Measurements from ENCODE around the gene ZDHHC9.
A peak's percentile ranks its signal among the peaks of the same experiment; 100 is the strongest.
"Not testable (repeated sequence)": the region's sequence is repeated elsewhere in the genome, so short reads cannot be mapped to it uniquely, and the experiment has no call there.

The ZDHHC9 gene

DNA sequence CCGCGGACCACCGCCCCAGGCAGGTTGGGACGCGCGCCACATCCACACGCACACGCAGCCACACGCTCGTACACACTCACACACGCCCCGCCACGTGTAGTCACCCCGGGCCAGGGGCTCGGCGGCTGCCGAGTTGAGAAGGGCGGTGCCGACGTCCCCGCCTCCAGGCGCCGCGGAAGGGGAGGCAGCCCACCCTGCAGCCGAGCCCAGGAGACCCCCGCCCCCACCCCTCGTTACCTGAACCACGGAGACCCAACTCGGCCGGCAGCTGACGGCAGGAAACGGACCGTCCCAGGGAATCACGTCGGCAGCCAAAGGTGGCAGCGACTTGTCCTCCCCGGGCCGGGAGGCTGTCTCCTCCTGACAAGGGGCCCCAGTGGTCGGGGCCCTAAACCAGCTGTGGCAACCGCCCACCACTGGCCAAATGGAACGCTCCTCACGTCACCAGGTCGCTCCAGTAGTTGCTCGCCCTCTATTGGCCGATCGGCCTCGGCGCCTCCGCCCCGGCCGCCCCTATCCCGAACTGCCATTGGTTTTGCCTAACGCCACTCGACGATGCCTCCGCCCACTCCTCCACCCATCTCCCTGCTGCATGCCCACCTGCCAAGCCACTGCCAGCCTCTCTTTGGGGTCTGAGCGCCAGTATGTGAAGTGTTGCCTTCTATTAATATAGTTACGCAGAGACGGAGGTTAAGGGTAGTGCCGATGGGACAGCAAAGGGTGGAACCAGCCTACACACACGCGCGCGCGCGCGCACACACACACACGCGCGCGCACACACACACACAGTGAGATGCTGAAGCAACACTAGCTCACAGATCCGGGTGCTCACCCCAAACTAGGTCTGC lies at the start of gene ZDHHC9:
ZDHHC9 (minus strand) TSS at position 428 of the 848 bp plus-strand sequence. CDS start 1,941 bp downstream, outside the sequence.
- peak; percentile 85 for DNase-seq

- DNase-seq, result no peak
These were observed 33.7 kb upstream of the ZDHHC9 start for GRCh38 chrX:129877401-129877800.

DNA sequence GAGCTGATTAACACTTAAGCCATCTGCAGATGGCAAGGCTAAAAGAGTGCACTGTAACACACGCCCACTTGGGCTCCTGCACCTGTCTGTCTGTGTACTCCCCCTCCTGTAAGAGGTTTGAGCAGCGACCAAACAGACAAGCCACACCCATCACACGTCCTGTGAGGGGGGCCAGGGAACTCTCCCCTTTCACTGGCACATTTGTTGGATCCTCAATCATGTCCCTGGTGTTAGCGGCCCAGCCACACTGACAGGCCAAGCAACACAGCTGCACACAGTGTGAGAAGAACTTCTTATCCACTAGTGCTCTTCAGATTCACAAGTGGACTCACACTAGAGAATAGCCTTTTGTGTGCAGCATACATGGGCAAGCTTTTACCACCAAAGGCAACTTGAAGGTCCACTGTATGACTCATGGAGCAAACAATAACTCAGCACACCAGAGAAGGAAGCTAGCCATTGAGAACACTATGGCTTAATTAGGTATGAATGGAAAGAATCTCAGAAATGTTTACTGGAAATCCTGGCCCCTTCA lies 33.2 kb upstream of the ZDHHC9 start:
- no peak for DNase-seq

- no peak for DNase-seq
These were observed 32.0 kb upstream of the ZDHHC9 start for GRCh38 chrX:129875669-129876068.

DNA sequence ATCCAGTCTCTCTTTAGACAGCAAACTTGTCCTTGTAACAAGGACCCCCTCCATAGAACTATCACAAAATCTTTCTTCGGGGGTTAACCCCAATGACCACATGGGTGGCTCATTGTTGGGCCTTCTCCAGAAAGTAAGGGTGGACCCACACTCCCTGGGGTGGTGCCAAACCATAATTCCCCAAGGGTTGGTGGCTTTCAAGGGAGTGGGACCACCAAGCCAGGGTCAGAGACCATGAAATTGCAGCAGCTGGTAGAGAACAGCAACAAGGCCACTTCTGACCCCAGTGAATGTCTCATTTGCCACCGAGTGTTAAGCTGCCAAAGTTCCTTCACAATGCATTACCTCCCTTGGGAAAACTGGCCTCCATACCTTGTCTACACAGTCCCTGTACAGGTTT lies 28.8 kb upstream of the ZDHHC9 start:
- no peak for DNase-seq

GRCh38 chrX:129866321-129866720 lies 22.6 kb upstream of the ZDHHC9 start:
- not testable (repeated sequence) for DNase-seq

DNA sequence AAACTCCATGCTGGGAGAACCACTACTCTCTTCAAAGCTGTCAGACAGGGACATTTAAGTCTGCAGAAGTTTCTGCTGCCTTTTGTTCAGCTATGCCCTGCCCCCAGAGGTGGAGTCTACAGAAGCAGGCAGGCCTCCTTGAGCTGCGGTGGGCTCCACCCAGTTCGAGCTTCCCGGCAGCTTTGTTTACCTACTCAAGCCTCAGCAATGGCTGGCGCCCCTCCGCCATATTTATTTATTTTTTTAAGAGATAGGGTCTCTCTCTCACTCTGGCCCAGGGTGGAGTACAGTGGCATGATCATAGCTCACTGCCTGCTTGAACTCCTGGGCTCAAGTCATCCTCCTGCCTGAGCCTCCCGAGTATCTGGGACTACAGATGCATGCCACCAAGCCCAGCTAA lies 15.4 kb upstream of the ZDHHC9 start:
- not testable (repeated sequence) for DNase-seq

- DNase-seq, result not testable (repeated sequence)
These were observed 8.1 kb upstream of the ZDHHC9 start for GRCh38 chrX:129851825-129852224.

DNA sequence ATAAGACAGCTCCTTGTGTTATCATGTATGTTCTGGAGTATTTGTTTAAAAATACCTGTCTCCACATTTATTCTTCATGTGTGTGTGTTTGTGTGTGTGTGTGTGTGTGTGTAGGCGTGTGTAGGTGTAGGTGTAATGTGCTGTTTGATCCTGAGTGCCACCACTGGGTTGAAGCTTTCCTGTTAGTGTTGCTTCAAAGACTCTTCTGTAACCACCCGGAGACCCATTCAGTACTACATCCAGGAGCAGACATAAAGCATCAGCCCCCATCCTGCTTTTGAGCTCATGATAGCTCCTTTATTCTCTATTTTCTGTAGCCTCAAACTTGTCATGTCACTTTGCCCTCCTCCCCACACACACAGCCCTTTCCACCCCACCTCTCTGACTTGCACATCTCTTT lies 3.0 kb upstream of the ZDHHC9 start:
- DNase-seq, result no peak

DNA sequence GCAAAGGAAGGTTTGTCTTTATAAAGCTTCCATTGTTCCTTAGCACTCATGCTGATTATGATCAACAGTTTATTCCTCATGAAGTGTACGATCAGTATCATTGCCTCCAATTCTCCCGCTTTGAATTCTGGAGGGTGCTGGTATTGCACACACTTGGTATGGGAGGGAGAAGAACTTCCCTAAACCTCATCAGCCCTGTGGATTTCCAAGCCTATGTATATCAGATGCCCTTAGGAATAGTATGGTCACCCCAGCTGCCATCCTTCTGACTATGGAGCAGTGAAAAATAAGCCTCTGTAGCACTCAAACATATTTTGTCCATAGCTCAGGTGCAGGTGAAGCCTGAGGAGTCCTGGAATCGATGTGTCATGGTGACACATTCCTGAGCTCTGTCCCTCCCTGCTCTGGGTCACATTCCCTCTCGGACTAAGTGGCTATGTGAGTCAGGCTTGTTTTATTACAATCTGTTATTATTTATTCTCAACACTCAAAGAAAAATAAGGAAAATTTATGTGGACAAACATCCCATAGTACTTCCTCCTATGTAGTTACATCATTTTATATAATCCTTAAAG lies 2.0 kb upstream of the ZDHHC9 start:
- DNase-seq, result no peak

- no peak for DNase-seq
These were observed 552 bp downstream of the ZDHHC9 start for GRCh38 chrX:129843209-129843458.

GRCh38 chrX:129842510-129843208 lies 1.0 kb downstream of the ZDHHC9 start:
- DNase-seq, result no peak

GRCh38 chrX:129840344-129840743 lies 3.3 kb downstream of the ZDHHC9 start:
- DNase-seq, result no peak

- no peak for DNase-seq
These were observed 6.9 kb downstream of the ZDHHC9 start for GRCh38 chrX:129836827-129837226.

GRCh38 chrX:129833153-129833990 lies 10.3 kb downstream of the ZDHHC9 start:
- DNase-seq, result no peak

DNA sequence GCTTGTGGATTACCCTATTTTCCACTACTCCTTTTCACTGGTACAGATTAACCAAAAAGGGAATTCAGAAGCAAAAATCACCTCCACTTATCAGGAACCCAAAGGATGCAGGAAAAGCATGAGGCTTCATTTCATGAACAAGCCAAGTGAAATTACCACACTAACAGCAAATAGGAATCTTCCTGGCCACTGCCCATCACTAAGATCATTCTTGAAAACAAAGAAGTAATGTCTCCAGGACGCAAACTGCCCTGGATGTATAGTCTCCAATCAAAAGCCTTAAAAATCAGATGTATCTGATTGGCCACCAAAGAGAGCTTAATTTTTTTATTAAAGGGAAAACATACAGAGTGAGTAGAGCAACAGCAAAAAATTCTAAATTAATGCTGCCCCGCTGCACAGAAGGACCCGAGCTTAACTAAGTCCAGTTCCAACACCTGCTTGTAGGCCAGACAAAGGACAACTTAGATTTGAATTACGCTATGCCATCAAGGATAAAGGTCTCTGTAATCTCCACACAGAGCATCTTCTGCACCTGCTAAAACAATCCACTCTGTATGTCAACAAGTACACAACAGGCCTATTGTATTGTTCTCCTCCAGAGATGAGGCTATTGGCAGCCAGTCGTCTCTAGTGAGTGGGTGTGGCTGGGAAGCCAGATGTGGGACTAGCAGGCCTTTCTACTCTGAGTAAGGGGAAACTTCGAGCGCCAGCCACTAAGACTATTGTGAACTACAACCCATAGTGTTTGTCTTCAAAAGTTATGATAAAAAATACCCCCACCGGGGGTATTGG lies 12.4 kb downstream of the ZDHHC9 start:
- no peak for DNase-seq

- DNase-seq, result no peak
These were observed 13.2 kb downstream of the ZDHHC9 start for GRCh38 chrX:129830494-129830893.

GRCh38 chrX:129825746-129826505 lies 17.8 kb downstream of the ZDHHC9 start:
- DNase-seq, result no peak

DNA sequence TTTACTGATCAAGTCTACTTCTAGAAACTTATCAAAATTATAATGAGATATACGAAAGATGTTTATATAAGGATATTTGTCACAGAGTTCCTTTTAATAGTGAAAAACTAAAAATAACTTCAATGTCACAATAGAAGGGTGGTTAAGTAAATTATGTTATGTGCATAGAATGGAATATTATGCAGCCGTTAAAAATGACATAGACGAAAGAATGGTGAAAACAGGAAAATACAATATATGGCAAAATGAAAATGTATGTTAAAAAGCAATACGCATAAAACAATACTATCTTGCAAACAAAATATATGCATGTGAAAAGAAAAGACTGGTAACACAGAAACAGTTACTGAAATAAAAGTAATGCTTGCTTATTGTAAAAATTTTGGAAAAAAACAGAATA lies 19.1 kb downstream of the ZDHHC9 start:
- no peak for DNase-seq

GRCh38 chrX:129823522-129823921 lies 20.2 kb downstream of the ZDHHC9 start:
- no peak for DNase-seq

- DNase-seq, result no peak
These were observed 20.6 kb downstream of the ZDHHC9 start for GRCh38 chrX:129823115-129823514.

Data from NCI-H1092 (cell line).